Measurements from ENCODE around the gene RAD52.

DNA sequence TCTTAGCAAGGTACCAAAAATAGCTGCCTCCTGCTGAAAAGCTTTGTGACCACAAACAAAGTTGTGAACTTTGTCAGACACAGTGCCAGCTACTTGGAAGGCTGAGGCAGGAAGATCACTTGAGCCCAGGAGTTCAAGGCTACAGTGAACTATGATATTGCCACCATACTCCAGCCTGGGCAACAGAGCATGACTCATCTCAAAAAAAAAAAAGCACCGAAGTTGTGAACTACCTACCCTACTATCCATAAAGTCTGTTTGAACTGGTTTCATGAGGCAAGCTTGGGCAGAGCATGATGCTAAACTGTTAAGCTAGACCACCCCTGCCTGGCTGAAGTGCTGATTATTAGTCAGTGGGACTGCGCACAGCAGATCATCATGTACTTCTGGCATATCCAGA is 75.5 kb downstream of the RAD52 start:
- TF ChIP-seq, protein P1, sequence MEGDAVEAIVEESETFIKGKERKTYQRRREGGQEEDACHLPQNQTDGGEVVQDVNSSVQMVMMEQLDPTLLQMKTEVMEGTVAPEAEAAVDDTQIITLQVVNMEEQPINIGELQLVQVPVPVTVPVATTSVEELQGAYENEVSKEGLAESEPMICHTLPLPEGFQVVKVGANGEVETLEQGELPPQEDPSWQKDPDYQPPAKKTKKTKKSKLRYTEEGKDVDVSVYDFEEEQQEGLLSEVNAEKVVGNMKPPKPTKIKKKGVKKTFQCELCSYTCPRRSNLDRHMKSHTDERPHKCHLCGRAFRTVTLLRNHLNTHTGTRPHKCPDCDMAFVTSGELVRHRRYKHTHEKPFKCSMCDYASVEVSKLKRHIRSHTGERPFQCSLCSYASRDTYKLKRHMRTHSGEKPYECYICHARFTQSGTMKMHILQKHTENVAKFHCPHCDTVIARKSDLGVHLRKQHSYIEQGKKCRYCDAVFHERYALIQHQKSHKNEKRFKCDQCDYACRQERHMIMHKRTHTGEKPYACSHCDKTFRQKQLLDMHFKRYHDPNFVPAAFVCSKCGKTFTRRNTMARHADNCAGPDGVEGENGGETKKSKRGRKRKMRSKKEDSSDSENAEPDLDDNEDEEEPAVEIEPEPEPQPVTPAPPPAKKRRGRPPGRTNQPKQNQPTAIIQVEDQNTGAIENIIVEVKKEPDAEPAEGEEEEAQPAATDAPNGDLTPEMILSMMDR (conservative IDR thresholded peaks at IDR 0.05; ENCODE audit: low read depth, low read length), result no peak
- no peak for TF ChIP-seq EZH2 (IDR thresholded peaks at IDR 0.05; ENCODE audit: borderline replicate concordance, low read depth, low read length, poor library complexity, severe bottlenecking)

All from A673 (cell line).